GM23338 (cell line): Measurements from ENCODE around the gene SLC5A11. TPM values are rescaled to one million over a fixed set of nuclear protein-coding genes. Genes with fewer than 3 reads are reported as not detected.

ENCODE experiments used
- ATAC-seq: fragments of 200-7000 bp; cut with Tn5 transposase; 3 replicates; pipeline ENCODE4 v1.9.1; 2020
- DNase-seq: peaks from one replicate; pipeline ENCODE4 v3.0.0-alpha.2; 2015; ENCODE audit warnings: low spot score
- H2AFZ ChIP-seq: fragments of 200-600 bp; sonication (generic); 2 replicates; pipeline ENCODE4 v1.8.0; 2016; ENCODE audit warnings: antibody characterized with exemption, mild to moderate bottlenecking, moderate library complexity
- H3F3A ChIP-seq: fragments of 200-600 bp; sonication (generic); replicated peaks from 2 replicates; pipeline ENCODE4 v1.8.0; 2017; ENCODE audit warnings: antibody characterized with exemption, mixed run types, low read depth
- H3K27ac ChIP-seq: fragments of 200-600 bp; sonication (generic); 2 replicates; pipeline ENCODE4 v1.6.1; 2016; ENCODE audit warnings: low read depth
- H3K27me3 ChIP-seq: fragments of 200-600 bp; sonication (generic); 2 replicates; pipeline ENCODE4 v1.8.0; 2016; ENCODE audit warnings: mild to moderate bottlenecking, mixed run types, moderate library complexity; ENCODE audit not compliant: insufficient read depth
- H3K36me3 ChIP-seq: fragments of 200-600 bp; sonication (generic); 2 replicates; pipeline ENCODE4 v1.8.0; 2016; ENCODE audit warnings: mild to moderate bottlenecking; ENCODE audit not compliant: insufficient read depth
- H3K4me1 ChIP-seq: fragments of 200-600 bp; sonication (generic); 2 replicates; pipeline ENCODE4 v1.8.0; 2016; ENCODE audit warnings: mild to moderate bottlenecking, moderate library complexity; ENCODE audit not compliant: insufficient read depth
- H3K4me2 ChIP-seq: fragments of 200-600 bp; sonication (generic); 2 replicates; pipeline ENCODE4 v1.7.1; 2017; ENCODE audit warnings: mixed run types
- H3K4me3 ChIP-seq: fragments of 200-600 bp; sonication (generic); 2 replicates; pipeline ENCODE4 v1.6.1; 2016; ENCODE audit warnings: mixed run types
- H3K79me2 ChIP-seq: fragments of 200-600 bp; sonication (generic); replicated peaks from 2 replicates; pipeline ENCODE4 v1.8.0; 2017; ENCODE audit warnings: mild to moderate bottlenecking; ENCODE audit not compliant: insufficient read depth
- H3K9me2 ChIP-seq: fragments of 200-600 bp; sonication (generic); 2 replicates; pipeline ENCODE4 v1.8.0; 2017; ENCODE audit not compliant: insufficient read depth
- H4K20me1 ChIP-seq: fragments of 200-600 bp; sonication (generic); replicated peaks from 2 replicates; pipeline ENCODE4 v1.8.0; 2017; ENCODE audit warnings: mild to moderate bottlenecking; ENCODE audit not compliant: insufficient read depth
- H3K27ac Mint-ChIP-seq: 2 replicates; pipeline ENCODE4 v1.8.0; 2020; ENCODE audit warnings: inconsistent platforms, mild to moderate bottlenecking, moderate library complexity, mixed read lengths
- H3K27me3 Mint-ChIP-seq: 3 replicates; pipeline ENCODE4 v1.8.0; 2022; ENCODE audit warnings: low read depth, mild to moderate bottlenecking, moderate library complexity, mixed read lengths, inconsistent platforms; ENCODE audit not compliant: insufficient read depth, poor library complexity
- H3K36me3 Mint-ChIP-seq: 3 replicates; pipeline ENCODE4 v1.8.0; 2021; ENCODE audit warnings: low read depth, mild to moderate bottlenecking, inconsistent platforms, moderate library complexity, mixed read lengths
- H3K4me1 Mint-ChIP-seq: 3 replicates; pipeline ENCODE4 v1.8.0; 2020; ENCODE audit warnings: mild to moderate bottlenecking, inconsistent platforms, mixed read lengths
- H3K4me3 Mint-ChIP-seq: 3 replicates; pipeline ENCODE4 v1.8.0; 2021; ENCODE audit warnings: moderate library complexity, mild to moderate bottlenecking, inconsistent platforms, mixed read lengths
- H3K9me3 Mint-ChIP-seq: 3 replicates; pipeline ENCODE4 v1.8.0; 2020; ENCODE audit warnings: moderate library complexity, mild to moderate bottlenecking, inconsistent platforms, mixed read lengths
- CREB1 ChIP-seq: fragments of 250-450 bp; sonication (Bioruptor Pico); IDR thresholded peaks from 2 replicates; pipeline ENCODE4 v1.5.0; 2020; ENCODE audit warnings: low read depth, mild to moderate bottlenecking, moderate library complexity
- ETS1 ChIP-seq: IDR thresholded peaks from 2 replicates; pipeline ENCODE4 v1.6.1; 2016; ENCODE audit warnings: antibody characterized with exemption
- EZH2 ChIP-seq: fragments of 200-600 bp; sonication (generic); IDR thresholded peaks from one replicate; pipeline ENCODE4 v1.8.0; 2017; ENCODE audit warnings: antibody characterized with exemption, mild to moderate bottlenecking, low read depth; ENCODE audit not compliant: unreplicated experiment
- EZH2phosphoT487 ChIP-seq: fragments of 200-600 bp; sonication (generic); IDR thresholded peaks from one replicate; pipeline ENCODE4 v1.8.1; 2018; ENCODE audit warnings: antibody characterized with exemption; ENCODE audit not compliant: unreplicated experiment
- JUNB ChIP-seq: IDR thresholded peaks from one replicate; pipeline ENCODE4 v1.6.1; 2016; ENCODE audit warnings: antibody characterized with exemption; ENCODE audit not compliant: unreplicated experiment
- NANOG ChIP-seq: IDR thresholded peaks from 2 replicates; pipeline ENCODE4 v1.6.1; 2016; ENCODE audit warnings: antibody characterized with exemption, borderline replicate concordance
- POLR2AphosphoS5 ChIP-seq: IDR thresholded peaks from 2 replicates; pipeline ENCODE4 v1.6.1; 2016; ENCODE audit warnings: antibody characterized with exemption, low read depth
- STAT1 ChIP-seq: IDR thresholded peaks from one replicate; pipeline ENCODE4 v1.6.1; 2016; ENCODE audit warnings: antibody characterized with exemption; ENCODE audit not compliant: unreplicated experiment
- ZNF114 ChIP-seq: fragments of 250-450 bp; sonication (Bioruptor Pico); IDR thresholded peaks from 2 replicates; pipeline ENCODE4 v1.5.0; 2020; ENCODE audit warnings: mild to moderate bottlenecking, moderate library complexity
- ZNF331 ChIP-seq: fragments of 250-450 bp; sonication (Bioruptor Pico); IDR thresholded peaks from 2 replicates; pipeline ENCODE4 v1.5.0; 2020; ENCODE audit warnings: low read depth, mild to moderate bottlenecking, moderate library complexity
- polyA plus RNA-seq: library from polyadenylated mRNA; unstranded; fragments of >200 nt; fragmentation: Nextera tagmentation; extraction: Ambion mirVana; gene quantifications from 2 replicates; pipeline ENCODE4 v1.2.1, GENCODE V29; 2016
- total RNA-seq: library from RNA; depleted of rRNA; stranded (reverse); fragments of >200 nt; shearing (Covaris generic); gene quantifications from 2 replicates; pipeline ENCODE4 v1.2.3, GENCODE V29; 2014
- TF ChIP-seq, protein P1 (sequence below), 2 experiments: fragments of 200-600 bp in 1 of 2; sonication (generic) in 1 of 2; conservative IDR thresholded peaks; 2 replicates each; pipeline versions ENCODE4 v1.5.1 to v1.6.1; 2016 to 2017; ENCODE audit warnings: antibody characterized with exemption in 2 of 2, low read depth in 2 of 2, mild to moderate bottlenecking in 2 of 2, moderate library complexity in 1 of 2
- TF ChIP-seq, protein P2 (sequence below): IDR thresholded peaks from one replicate; pipeline ENCODE4 v1.6.1; 2018; ENCODE audit warnings: antibody characterized with exemption; ENCODE audit not compliant: unreplicated experiment

SLC5A11 gene
- total and polyA plus RNA-seq, 2 experiments from 2014 or later, result 0.07 TPM; not detected in 1

DNA sequence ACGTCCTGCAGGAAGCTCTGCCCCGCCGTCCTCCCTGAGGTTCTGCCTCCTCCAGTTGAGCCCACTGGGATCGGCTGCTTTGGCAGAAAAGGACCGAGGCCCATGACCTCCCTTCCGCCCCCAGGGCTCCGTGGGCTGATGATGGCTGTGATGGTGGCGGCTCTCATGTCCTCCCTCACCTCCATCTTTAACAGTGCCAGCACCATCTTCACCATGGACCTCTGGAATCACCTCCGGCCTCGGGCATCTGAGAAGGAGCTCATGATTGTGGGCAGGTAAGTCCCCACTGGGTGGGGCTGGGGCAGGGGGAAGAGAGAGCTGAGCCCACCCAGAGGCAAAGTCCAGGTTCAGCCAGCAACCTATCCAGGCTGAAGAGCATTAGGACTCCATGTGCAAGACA is 61.1 kb downstream of the SLC5A11 start (continued):
- TF ChIP-seq ETS1 (no peak), STAT1 (no peak), NANOG (no peak)

GRCh38 chr16:24908716-24909115 is 63.0 kb downstream of the SLC5A11 start:
- Mint-ChIP-seq H3K4me1 (no peaks in the 10 kb centered on the region), H3K27ac (no peak overlapping the region), H3K36me3 (no peaks in the 10 kb centered on the region), H3K4me3 (no peak overlapping the region), H3K9me3 (no peaks in the 10 kb centered on the region), H3K27me3 (peaks cover 8% of the 10 kb centered on the region)
- no peak overlapping the region for H3K27ac ChIP-seq
- no peak overlapping the region for H3K4me2 ChIP-seq
- no peaks in the 10 kb centered on the region for H3K27me3 ChIP-seq
- no peak overlapping the region for H3K4me3 ChIP-seq
- H4K20me1 ChIP-seq, result no peaks in the 10 kb centered on the region; the same call in 1 of the 2 replicates
- no peaks in the 10 kb centered on the region for H3F3A ChIP-seq
- DNase-seq (no peak), ATAC-seq (no peak)
- H3K9me2 ChIP-seq, result 0 out of 2 replicates have a peak, but pooled peaks cover 4% of the 10 kb centered on the region
- no peaks in the 10 kb centered on the region for H3K36me3 ChIP-seq
- no peak overlapping the region for H2AFZ ChIP-seq
- no peaks in the 10 kb centered on the region for H3K4me1 ChIP-seq
- no peaks in the 10 kb centered on the region for H3K79me2 ChIP-seq
- TF ChIP-seq, protein P1, sequence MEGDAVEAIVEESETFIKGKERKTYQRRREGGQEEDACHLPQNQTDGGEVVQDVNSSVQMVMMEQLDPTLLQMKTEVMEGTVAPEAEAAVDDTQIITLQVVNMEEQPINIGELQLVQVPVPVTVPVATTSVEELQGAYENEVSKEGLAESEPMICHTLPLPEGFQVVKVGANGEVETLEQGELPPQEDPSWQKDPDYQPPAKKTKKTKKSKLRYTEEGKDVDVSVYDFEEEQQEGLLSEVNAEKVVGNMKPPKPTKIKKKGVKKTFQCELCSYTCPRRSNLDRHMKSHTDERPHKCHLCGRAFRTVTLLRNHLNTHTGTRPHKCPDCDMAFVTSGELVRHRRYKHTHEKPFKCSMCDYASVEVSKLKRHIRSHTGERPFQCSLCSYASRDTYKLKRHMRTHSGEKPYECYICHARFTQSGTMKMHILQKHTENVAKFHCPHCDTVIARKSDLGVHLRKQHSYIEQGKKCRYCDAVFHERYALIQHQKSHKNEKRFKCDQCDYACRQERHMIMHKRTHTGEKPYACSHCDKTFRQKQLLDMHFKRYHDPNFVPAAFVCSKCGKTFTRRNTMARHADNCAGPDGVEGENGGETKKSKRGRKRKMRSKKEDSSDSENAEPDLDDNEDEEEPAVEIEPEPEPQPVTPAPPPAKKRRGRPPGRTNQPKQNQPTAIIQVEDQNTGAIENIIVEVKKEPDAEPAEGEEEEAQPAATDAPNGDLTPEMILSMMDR (conservative IDR thresholded peaks at IDR 0.05; ENCODE audit: low read depth in 2 of 2), result no peak
- TF ChIP-seq CREB1 (CRISPR knock-in tag), result no peak
- TF ChIP-seq ETS1, result no peak
- TF ChIP-seq, protein P2, sequence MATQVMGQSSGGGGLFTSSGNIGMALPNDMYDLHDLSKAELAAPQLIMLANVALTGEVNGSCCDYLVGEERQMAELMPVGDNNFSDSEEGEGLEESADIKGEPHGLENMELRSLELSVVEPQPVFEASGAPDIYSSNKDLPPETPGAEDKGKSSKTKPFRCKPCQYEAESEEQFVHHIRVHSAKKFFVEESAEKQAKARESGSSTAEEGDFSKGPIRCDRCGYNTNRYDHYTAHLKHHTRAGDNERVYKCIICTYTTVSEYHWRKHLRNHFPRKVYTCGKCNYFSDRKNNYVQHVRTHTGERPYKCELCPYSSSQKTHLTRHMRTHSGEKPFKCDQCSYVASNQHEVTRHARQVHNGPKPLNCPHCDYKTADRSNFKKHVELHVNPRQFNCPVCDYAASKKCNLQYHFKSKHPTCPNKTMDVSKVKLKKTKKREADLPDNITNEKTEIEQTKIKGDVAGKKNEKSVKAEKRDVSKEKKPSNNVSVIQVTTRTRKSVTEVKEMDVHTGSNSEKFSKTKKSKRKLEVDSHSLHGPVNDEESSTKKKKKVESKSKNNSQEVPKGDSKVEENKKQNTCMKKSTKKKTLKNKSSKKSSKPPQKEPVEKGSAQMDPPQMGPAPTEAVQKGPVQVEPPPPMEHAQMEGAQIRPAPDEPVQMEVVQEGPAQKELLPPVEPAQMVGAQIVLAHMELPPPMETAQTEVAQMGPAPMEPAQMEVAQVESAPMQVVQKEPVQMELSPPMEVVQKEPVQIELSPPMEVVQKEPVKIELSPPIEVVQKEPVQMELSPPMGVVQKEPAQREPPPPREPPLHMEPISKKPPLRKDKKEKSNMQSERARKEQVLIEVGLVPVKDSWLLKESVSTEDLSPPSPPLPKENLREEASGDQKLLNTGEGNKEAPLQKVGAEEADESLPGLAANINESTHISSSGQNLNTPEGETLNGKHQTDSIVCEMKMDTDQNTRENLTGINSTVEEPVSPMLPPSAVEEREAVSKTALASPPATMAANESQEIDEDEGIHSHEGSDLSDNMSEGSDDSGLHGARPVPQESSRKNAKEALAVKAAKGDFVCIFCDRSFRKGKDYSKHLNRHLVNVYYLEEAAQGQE, result no peak
- no peak for TF ChIP-seq ZNF114 (CRISPR knock-in tag)
- TF ChIP-seq EZH2, result no peak
- no peak for TF ChIP-seq JUNB
- TF ChIP-seq NANOG, result no peak
- no peak for TF ChIP-seq EZH2phosphoT487
- no peak for TF ChIP-seq POLR2AphosphoS5
- TF ChIP-seq ZNF331 (CRISPR knock-in tag), result no peak
